Uterine smooth muscle cell (primary cell): ENCODE measurements around the gene HSPB2. TPM values are rescaled to one million over a fixed set of nuclear protein-coding genes. Genes with fewer than 3 reads are reported as not detected.

Source experiments
- total RNA-seq: library from RNA; depleted of rRNA; stranded (reverse); fragments of >200 nt; gene quantifications from 2 replicates; pipeline ENCODE4 v1.2.3, GENCODE V29; 2014

Gene HSPB2
- 0.25 TPM in 1 of 2 replicates, not detected in the other for total RNA-seq

GRCh38 chr11:111912535-111912934, at the start of gene HSPB2:
HSPB2 (plus strand) TSS chr11:111912734; CDS start chr11:111912830, 96 bp downstream.

GRCh38 chr11:111870886-111871692, 41.4 kb upstream of the HSPB2 start, which contains the start of gene ALG9:
ALG9 (minus strand) TSS chr11:111871581; CDS start chr11:111871482, 99 bp downstream.

DNA sequence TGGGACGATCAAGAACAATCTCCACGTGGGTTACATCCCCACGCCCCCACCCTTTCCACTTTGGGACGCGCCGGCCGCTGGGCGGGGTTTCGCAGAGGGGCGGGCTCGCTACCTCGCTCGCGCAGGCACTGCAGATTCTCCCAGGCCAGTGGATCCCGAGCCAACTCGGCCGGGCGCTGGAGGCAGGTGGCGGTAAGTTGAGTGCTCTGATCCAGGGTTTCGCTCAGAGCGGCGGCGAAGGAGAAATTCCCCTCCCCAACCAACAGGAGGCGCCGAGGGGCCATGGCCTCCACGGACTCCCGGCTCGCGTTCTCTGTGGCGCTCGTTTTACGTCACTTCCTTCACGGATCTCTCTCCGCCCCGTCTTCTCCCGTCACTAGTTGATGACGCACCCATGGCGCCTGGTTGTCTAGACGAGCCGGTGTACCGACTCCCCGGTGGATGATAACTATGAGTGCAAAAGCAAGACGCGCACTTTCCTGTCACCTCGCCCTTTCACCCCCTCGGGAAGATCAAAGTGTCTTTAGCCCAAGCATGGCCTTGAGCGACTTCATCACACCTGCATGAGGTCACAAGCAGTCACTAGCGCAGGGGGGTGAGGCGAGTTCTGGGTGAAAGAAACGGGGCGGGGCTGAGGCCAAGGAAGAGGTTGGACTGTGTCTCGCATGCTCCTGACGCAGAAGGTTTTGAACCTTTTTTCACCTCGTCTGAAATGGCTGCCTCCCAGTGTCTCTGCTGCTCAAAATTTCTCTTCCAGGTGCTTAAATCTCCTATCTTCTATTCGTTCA, 33.5 kb upstream of the HSPB2 start, which contains the start of the genes CFAP68 and FDXACB1:
Gene CFAP68 (plus strand): TSS at position 693 of the 788 bp plus-strand sequence. CDS start 20 bp downstream, at position 713.
Gene FDXACB1 (minus strand): TSS at position 317 of the 788 bp plus-strand sequence. CDS start 33 bp downstream, at position 284.

GRCh38 chr11:111911563-111912401, 752 bp upstream of the HSPB2 start, which contains the start of gene CRYAB:
CRYAB (minus strand) TSS chr11:111911770; CDS start chr11:111911724, 46 bp downstream.

GRCh38 chr11:111918390-111919256, 6.1 kb downstream of the HSPB2 start, which contains the start of gene C11orf52:
C11orf52 (plus strand) TSS chr11:111918913; CDS start chr11:111918973, 60 bp downstream.

Other genes with a start within 250 kb of the HSPB2 start
- 33.5 and 51.5 TPM in 2 replicates for gene PPP2R1B, start 146.3 kb upstream of the HSPB2 start, total RNA-seq
- 39.1 and 39.3 TPM in 2 replicates for gene ALG9, start 41.2 kb upstream of the HSPB2 start, total RNA-seq
- gene FDXACB1, start 33.6 kb upstream of the HSPB2 start, total RNA-seq, result 2.7 and 4.2 TPM in 2 replicates
- 7.0 and 9.0 TPM in 2 replicates for gene CFAP68, start 33.2 kb upstream of the HSPB2 start, total RNA-seq
- 2.5 and 6.0 TPM in 2 replicates for gene CRYAB, start 964 bp upstream of the HSPB2 start, total RNA-seq
- 0.11 and 0.25 TPM in 2 replicates for gene C11orf52, start 6.2 kb downstream of the HSPB2 start, total RNA-seq
- gene DIXDC1, start 24.6 kb downstream of the HSPB2 start, total RNA-seq, result 9.3 and 16.0 TPM in 2 replicates
- 29.6 and 46.5 TPM in 2 replicates for gene DLAT, start 112.7 kb downstream of the HSPB2 start, total RNA-seq
- gene PIH1D2, start 161.3 kb downstream of the HSPB2 start, total RNA-seq, result 0.87 and 2.2 TPM in 2 replicates
- 25.7 and 25.9 TPM in 2 replicates for gene NKAPD1, start 161.6 kb downstream of the HSPB2 start, total RNA-seq
- 34.0 and 38.1 TPM in 2 replicates for gene TIMM8B, start 174.0 kb downstream of the HSPB2 start, total RNA-seq
- gene SDHD, start 174.1 kb downstream of the HSPB2 start, total RNA-seq, result 127 and 142 TPM in 2 replicates